Measurements from ENCODE around the gene EHMT1. TPM values are rescaled to one million over a fixed set of nuclear protein-coding genes. Genes with fewer than 3 reads are reported as not detected.

The EHMT1 gene
- total and polyA plus RNA-seq, 2 experiments from 2014 or later = 162 to 177 TPM

- TF ChIP-seq POLR2AphosphoS5 (IDR thresholded peaks at IDR 0.05; ENCODE audit: low read depth) (no peak), EZH2phosphoT487 (IDR thresholded peaks at IDR 0.05; ENCODE audit: unreplicated experiment) (no peak), STAT1 (IDR thresholded peaks at IDR 0.05; ENCODE audit: unreplicated experiment) (no peak), NANOG (IDR thresholded peaks at IDR 0.05; ENCODE audit: borderline replicate concordance) (no peak), EZH2 (IDR thresholded peaks at IDR 0.05; ENCODE audit: low read depth, unreplicated experiment) (no peak), ZNF331 (CRISPR knock-in tag; IDR thresholded peaks at IDR 0.05; ENCODE audit: low read depth) (no peak), JUNB (IDR thresholded peaks at IDR 0.05; ENCODE audit: unreplicated experiment) (no peak)
- TF ChIP-seq, protein P1, sequence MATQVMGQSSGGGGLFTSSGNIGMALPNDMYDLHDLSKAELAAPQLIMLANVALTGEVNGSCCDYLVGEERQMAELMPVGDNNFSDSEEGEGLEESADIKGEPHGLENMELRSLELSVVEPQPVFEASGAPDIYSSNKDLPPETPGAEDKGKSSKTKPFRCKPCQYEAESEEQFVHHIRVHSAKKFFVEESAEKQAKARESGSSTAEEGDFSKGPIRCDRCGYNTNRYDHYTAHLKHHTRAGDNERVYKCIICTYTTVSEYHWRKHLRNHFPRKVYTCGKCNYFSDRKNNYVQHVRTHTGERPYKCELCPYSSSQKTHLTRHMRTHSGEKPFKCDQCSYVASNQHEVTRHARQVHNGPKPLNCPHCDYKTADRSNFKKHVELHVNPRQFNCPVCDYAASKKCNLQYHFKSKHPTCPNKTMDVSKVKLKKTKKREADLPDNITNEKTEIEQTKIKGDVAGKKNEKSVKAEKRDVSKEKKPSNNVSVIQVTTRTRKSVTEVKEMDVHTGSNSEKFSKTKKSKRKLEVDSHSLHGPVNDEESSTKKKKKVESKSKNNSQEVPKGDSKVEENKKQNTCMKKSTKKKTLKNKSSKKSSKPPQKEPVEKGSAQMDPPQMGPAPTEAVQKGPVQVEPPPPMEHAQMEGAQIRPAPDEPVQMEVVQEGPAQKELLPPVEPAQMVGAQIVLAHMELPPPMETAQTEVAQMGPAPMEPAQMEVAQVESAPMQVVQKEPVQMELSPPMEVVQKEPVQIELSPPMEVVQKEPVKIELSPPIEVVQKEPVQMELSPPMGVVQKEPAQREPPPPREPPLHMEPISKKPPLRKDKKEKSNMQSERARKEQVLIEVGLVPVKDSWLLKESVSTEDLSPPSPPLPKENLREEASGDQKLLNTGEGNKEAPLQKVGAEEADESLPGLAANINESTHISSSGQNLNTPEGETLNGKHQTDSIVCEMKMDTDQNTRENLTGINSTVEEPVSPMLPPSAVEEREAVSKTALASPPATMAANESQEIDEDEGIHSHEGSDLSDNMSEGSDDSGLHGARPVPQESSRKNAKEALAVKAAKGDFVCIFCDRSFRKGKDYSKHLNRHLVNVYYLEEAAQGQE (IDR thresholded peaks at IDR 0.05; ENCODE audit: unreplicated experiment) = no peak
- TF ChIP-seq, protein P2, sequence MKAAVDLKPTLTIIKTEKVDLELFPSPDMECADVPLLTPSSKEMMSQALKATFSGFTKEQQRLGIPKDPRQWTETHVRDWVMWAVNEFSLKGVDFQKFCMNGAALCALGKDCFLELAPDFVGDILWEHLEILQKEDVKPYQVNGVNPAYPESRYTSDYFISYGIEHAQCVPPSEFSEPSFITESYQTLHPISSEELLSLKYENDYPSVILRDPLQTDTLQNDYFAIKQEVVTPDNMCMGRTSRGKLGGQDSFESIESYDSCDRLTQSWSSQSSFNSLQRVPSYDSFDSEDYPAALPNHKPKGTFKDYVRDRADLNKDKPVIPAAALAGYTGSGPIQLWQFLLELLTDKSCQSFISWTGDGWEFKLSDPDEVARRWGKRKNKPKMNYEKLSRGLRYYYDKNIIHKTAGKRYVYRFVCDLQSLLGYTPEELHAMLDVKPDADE (IDR thresholded peaks at IDR 0.05) = no peak
- TF ChIP-seq, protein P3, sequence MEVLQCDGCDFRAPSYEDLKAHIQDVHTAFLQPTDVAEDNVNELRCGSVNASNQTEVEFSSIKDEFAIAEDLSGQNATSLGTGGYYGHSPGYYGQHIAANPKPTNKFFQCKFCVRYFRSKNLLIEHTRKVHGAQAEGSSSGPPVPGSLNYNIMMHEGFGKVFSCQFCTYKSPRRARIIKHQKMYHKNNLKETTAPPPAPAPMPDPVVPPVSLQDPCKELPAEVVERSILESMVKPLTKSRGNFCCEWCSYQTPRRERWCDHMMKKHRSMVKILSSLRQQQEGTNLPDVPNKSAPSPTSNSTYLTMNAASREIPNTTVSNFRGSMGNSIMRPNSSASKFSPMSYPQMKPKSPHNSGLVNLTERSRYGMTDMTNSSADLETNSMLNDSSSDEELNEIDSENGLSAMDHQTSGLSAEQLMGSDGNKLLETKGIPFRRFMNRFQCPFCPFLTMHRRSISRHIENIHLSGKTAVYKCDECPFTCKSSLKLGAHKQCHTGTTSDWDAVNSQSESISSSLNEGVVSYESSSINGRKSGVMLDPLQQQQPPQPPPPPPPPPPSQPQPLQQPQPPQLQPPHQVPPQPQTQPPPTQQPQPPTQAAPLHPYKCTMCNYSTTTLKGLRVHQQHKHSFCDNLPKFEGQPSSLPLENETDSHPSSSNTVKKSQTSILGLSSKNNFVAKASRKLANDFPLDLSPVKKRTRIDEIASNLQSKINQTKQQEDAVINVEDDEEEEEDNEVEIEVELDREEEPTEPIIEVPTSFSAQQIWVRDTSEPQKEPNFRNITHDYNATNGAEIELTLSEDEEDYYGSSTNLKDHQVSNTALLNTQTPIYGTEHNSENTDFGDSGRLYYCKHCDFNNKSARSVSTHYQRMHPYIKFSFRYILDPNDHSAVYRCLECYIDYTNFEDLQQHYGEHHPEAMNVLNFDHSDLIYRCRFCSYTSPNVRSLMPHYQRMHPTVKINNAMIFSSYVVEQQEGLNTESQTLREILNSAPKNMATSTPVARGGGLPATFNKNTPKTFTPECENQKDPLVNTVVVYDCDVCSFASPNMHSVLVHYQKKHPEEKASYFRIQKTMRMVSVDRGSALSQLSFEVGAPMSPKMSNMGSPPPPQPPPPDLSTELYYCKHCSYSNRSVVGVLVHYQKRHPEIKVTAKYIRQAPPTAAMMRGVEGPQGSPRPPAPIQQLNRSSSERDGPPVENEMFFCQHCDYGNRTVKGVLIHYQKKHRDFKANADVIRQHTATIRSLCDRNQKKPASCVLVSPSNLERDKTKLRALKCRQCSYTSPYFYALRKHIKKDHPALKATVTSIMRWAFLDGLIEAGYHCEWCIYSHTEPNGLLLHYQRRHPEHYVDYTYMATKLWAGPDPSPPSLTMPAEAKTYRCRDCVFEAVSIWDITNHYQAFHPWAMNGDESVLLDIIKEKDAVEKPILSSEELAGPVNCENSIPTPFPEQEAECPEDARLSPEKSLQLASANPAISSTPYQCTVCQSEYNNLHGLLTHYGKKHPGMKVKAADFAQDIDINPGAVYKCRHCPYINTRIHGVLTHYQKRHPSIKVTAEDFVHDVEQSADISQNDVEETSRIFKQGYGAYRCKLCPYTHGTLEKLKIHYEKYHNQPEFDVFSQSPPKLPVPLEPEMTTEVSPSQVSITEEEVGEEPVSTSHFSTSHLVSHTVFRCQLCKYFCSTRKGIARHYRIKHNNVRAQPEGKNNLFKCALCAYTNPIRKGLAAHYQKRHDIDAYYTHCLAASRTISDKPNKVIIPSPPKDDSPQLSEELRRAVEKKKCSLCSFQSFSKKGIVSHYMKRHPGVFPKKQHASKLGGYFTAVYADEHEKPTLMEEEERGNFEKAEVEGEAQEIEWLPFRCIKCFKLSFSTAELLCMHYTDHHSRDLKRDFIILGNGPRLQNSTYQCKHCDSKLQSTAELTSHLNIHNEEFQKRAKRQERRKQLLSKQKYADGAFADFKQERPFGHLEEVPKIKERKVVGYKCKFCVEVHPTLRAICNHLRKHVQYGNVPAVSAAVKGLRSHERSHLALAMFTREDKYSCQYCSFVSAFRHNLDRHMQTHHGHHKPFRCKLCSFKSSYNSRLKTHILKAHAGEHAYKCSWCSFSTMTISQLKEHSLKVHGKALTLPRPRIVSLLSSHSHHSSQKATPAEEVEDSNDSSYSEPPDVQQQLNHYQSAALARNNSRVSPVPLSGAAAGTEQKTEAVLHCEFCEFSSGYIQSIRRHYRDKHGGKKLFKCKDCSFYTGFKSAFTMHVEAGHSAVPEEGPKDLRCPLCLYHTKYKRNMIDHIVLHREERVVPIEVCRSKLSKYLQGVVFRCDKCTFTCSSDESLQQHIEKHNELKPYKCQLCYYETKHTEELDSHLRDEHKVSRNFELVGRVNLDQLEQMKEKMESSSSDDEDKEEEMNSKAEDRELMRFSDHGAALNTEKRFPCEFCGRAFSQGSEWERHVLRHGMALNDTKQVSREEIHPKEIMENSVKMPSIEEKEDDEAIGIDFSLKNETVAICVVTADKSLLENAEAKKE (CRISPR knock-in tag; IDR thresholded peaks at IDR 0.05) = no peak
- no peaks in the 10 kb centered on the region for H3F3A ChIP-seq (replicated peaks; ENCODE audit: low read depth)
- Mint-ChIP-seq H3K27ac (no peak overlapping the region; the same call in 1 of the 2 replicates), H3K36me3 (ENCODE audit: low read depth) (peaks cover 91% of the 10 kb centered on the region), H3K4me1 (no peaks in the 10 kb centered on the region), H3K4me3 (no peak overlapping the region), H3K27me3 (ENCODE audit: insufficient read depth, low read depth, poor library complexity) (peaks cover 16% of the 10 kb centered on the region), H3K9me3 (no peaks in the 10 kb centered on the region)
- no peak overlapping the region for H2AFZ ChIP-seq
- no peaks in the 10 kb centered on the region; the same call in 1 of the 2 replicates for H4K20me1 ChIP-seq (replicated peaks; ENCODE audit: insufficient read depth)
- no peak overlapping the region for H3K4me3 ChIP-seq
- ATAC-seq = no peak
- no peaks in the 10 kb centered on the region for H3K4me1 ChIP-seq (ENCODE audit: insufficient read depth)
- no peaks in the 10 kb centered on the region for H3K27me3 ChIP-seq (ENCODE audit: insufficient read depth)
- peaks cover 24% of the 10 kb centered on the region for H3K36me3 ChIP-seq (ENCODE audit: insufficient read depth)
- DNase-seq (ENCODE audit: low spot score) = no peak
- H3K27ac ChIP-seq (ENCODE audit: low read depth) = no peak overlapping the region
- H3K79me2 ChIP-seq (replicated peaks; ENCODE audit: insufficient read depth) = no peaks in the 10 kb centered on the region
- no peak overlapping the region for H3K4me2 ChIP-seq
- no peaks in the 10 kb centered on the region for H3K9me2 ChIP-seq (ENCODE audit: insufficient read depth)
Measured at GRCh38 chr9:137798142-137798541, 179.3 kb downstream of the EHMT1 start.
